ENCODE results near the gene DPH5.

DNA sequence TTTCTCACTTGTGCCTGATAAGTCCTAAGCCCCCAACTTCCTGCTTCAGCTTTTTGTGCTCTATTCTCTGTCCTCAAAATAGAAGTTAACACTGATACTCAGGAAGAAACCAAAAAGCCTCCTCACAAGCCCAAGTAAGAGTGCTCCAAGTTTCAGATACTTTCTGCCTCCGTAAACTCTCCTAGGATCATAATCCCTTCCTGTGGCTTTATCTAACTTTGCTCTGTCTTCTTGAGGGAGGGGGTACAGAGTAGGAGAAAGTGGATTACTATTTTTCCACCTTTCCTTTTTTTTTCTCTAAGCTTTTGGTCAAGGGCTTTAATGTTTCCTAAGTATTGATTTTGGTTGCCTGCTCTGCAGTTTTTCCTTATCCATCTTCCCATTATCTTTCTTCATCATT lies 54.6 kb downstream of the DPH5 start:
- TF ChIP-seq, protein P1, sequence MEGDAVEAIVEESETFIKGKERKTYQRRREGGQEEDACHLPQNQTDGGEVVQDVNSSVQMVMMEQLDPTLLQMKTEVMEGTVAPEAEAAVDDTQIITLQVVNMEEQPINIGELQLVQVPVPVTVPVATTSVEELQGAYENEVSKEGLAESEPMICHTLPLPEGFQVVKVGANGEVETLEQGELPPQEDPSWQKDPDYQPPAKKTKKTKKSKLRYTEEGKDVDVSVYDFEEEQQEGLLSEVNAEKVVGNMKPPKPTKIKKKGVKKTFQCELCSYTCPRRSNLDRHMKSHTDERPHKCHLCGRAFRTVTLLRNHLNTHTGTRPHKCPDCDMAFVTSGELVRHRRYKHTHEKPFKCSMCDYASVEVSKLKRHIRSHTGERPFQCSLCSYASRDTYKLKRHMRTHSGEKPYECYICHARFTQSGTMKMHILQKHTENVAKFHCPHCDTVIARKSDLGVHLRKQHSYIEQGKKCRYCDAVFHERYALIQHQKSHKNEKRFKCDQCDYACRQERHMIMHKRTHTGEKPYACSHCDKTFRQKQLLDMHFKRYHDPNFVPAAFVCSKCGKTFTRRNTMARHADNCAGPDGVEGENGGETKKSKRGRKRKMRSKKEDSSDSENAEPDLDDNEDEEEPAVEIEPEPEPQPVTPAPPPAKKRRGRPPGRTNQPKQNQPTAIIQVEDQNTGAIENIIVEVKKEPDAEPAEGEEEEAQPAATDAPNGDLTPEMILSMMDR (IDR thresholded peaks at IDR 0.05; ENCODE audit: low read depth, low read length) = no peak
- TF ChIP-seq POLR2A (IDR thresholded peaks at IDR 0.05; ENCODE audit: extremely low read depth, insufficient read length) = no peak

All from NB4 (cell line).